SK-N-SH (cell line): ENCODE measurements around the gene TIGD3. TPM values are rescaled to one million over a fixed set of nuclear protein-coding genes. Genes with fewer than 3 reads are reported as not detected.

Source experiments
- CTCF ChIA-PET: fragments of 300-600, 350-600 bp; formaldehyde crosslinking; extraction: SDS; loops from one replicate; lab custom pipeline; 2021; lab: Yijun Ruan, JAX
- POLR2A ChIA-PET: fragments of 350-600 bp; sonication (Branson Sonifier 250); formaldehyde crosslinking; extraction: SDS; loops from one replicate; lab custom pipeline; 2020; ENCODE audit warnings: antibody characterized with exemption, inconsistent platforms; lab: Yijun Ruan, JAX
- DNase-seq: peaks from one replicate; pipeline ENCODE4 v3.0.0; 2012
- H2AFZ ChIP-seq: fragments of 200-600 bp; sonication (generic); 2 replicates; pipeline ENCODE4 v1.8.1; 2016; ENCODE audit warnings: antibody characterized with exemption, mild to moderate bottlenecking, low read depth
- H3F3A ChIP-seq: fragments of 200-600 bp; sonication (generic); replicated peaks from 2 replicates; pipeline ENCODE3; 2016; ENCODE audit warnings: antibody characterized with exemption, mild to moderate bottlenecking; ENCODE audit not compliant: insufficient read depth
- H3K27ac ChIP-seq, 2 experiments: fragments of 200-500 bp in 1 of 2; fragments of 200-600 bp in 1 of 2; sonication (Bioruptor generic) in 1 of 2; sonication (generic), shearing (Covaris generic) in 1 of 2; 2 replicates each; pipeline versions ENCODE4 v1.5.1 to v1.6.1; 2014 to 2016; ENCODE audit warnings: low read depth in 2 of 2, inconsistent platforms in 1 of 2, low read length in 1 of 2, mild to moderate bottlenecking in 1 of 2, mixed read lengths in 1 of 2
- H3K27me3 ChIP-seq: fragments of 200-600 bp; sonication (generic), shearing (Covaris generic); 2 replicates; pipeline ENCODE4 v1.6.1; 2016; ENCODE audit warnings: mixed run types; ENCODE audit not compliant: insufficient read depth
- H3K36me3 ChIP-seq, 2 experiments: fragments of 200-500 bp in 1 of 2; fragments of 200-600 bp in 1 of 2; sonication (Bioruptor generic) in 1 of 2; sonication (generic) in 1 of 2; replicated peaks in 1 of 2; 2 replicates each; pipeline versions ENCODE3 to v1.5.1; 2014 to 2016; ENCODE audit warnings: low read length in 1 of 2, mild to moderate bottlenecking in 1 of 2; ENCODE audit not compliant: insufficient read depth in 2 of 2, control insufficient read depth in 1 of 2
- H3K4me1 ChIP-seq, 2 experiments: fragments of 200-500 bp in 1 of 2; fragments of 200-600 bp in 1 of 2; sonication (Bioruptor generic) in 1 of 2; sonication (generic), shearing (Covaris generic) in 1 of 2; 2 replicates each; pipeline versions ENCODE4 v1.5.1 to v1.6.1; 2014 to 2016; ENCODE audit warnings: low read depth in 1 of 2, low read length in 1 of 2, mixed run types in 1 of 2; ENCODE audit not compliant: insufficient read depth in 2 of 2, control insufficient read depth in 1 of 2
- H3K4me2 ChIP-seq: fragments of 200-600 bp; sonication (generic), shearing (Covaris generic); 2 replicates; pipeline ENCODE4 v1.6.1; 2017; ENCODE audit warnings: mixed run types
- H3K4me3 ChIP-seq, 2 experiments: fragments of 200-500 bp in 1 of 2; fragments of 200-600 bp in 1 of 2; sonication (Bioruptor generic) in 1 of 2; sonication (generic), shearing (Covaris generic) in 1 of 2; 2 replicates each; pipeline versions ENCODE4 v1.5.1 to v1.8.1; 2014 to 2016; ENCODE audit warnings: low read depth in 2 of 2, inconsistent platforms in 1 of 2, low read length in 1 of 2, mild to moderate bottlenecking in 1 of 2, mixed read lengths in 1 of 2, moderate library complexity in 1 of 2
- H3K79me2 ChIP-seq: fragments of 200-600 bp; sonication (generic); 2 replicates; pipeline ENCODE4 v1.8.1; 2017; ENCODE audit warnings: mild to moderate bottlenecking; ENCODE audit not compliant: insufficient read depth
- H3K9ac ChIP-seq: fragments of 200-600 bp; sonication (generic); 2 replicates; pipeline ENCODE4 v1.6.1; 2017; ENCODE audit warnings: mixed run types
- H3K9me2 ChIP-seq: fragments of 200-600 bp; sonication (generic); 2 replicates; pipeline ENCODE4 v1.6.1; 2017; ENCODE audit warnings: mixed run types
- H3K9me3 ChIP-seq: fragments of 200-600 bp; sonication (generic); 2 replicates; pipeline ENCODE4 v1.6.1; 2017; ENCODE audit warnings: mixed run types, mild to moderate bottlenecking, moderate library complexity
- H4K20me1 ChIP-seq: fragments of 200-600 bp; sonication (generic); 2 replicates; pipeline ENCODE4 v1.6.1; 2017; ENCODE audit warnings: mild to moderate bottlenecking, mixed run types; ENCODE audit not compliant: insufficient read depth
- FOSL2 ChIP-seq: IDR thresholded peaks from 2 replicates; pipeline ENCODE4 v1.4.0; 2012; ENCODE audit warnings: low read depth, mild to moderate bottlenecking, moderate library complexity, borderline replicate concordance
- GABPA ChIP-seq: IDR thresholded peaks from 2 replicates; pipeline ENCODE4 v1.4.0; 2012; ENCODE audit warnings: low read depth, mild to moderate bottlenecking
- NRF1 ChIP-seq: IDR thresholded peaks from 2 replicates; pipeline ENCODE4 v1.6.1; 2012; ENCODE audit warnings: low read depth, mild to moderate bottlenecking, low read length
- RAD21 ChIP-seq: IDR thresholded peaks from 2 replicates; pipeline ENCODE4 v1.6.1; 2012; ENCODE audit warnings: mild to moderate bottlenecking, low read length
- SMC3 ChIP-seq: IDR thresholded peaks from 2 replicates; pipeline ENCODE4 v1.6.1; 2012; ENCODE audit warnings: low read depth, low read length, improper control_type of control experiment
- TCF12 ChIP-seq: IDR thresholded peaks from 2 replicates; pipeline ENCODE4 v1.4.0; 2012
- TEAD4 ChIP-seq: IDR thresholded peaks from 2 replicates; pipeline ENCODE4 v1.4.0; 2012; ENCODE audit warnings: mild to moderate bottlenecking, borderline replicate concordance; ENCODE audit not compliant: insufficient read depth
- WGBS: methylation state at CpG from one replicate; pipeline ENCODE4 v1.1.6; 2017; ENCODE audit warnings: low lambda C conversion rate; 5-methylcytosine and 5-hydroxymethylcytosine counted together
- polyA plus RNA-seq, 3 experiments: library from polyadenylated mRNA; depleted of rRNA; stranded (reverse); fragments of >200 nt; gene quantifications; 2 replicates each; pipeline ENCODE4 v1.2.3, GENCODE V29; 2012
- TF ChIP-seq, protein P1 (sequence below): IDR thresholded peaks from 2 replicates; pipeline ENCODE4 v1.6.1; 2012; ENCODE audit warnings: mild to moderate bottlenecking, low read depth, low read length, moderate library complexity
- TF ChIP-seq, protein P2 (sequence below): IDR thresholded peaks from 2 replicates; pipeline ENCODE4 v1.4.0; 2012; ENCODE audit warnings: low read depth, borderline replicate concordance
- TF ChIP-seq, protein P3 (sequence below): fragments of 200-600 bp; sonication (generic); IDR thresholded peaks from 2 replicates; pipeline ENCODE4 v1.6.1; 2017; ENCODE audit warnings: antibody characterized with exemption, mild to moderate bottlenecking, moderate library complexity

The TIGD3 gene
- polyA plus RNA-seq, 1 of the 3 experiments (the other 2 are of a cell fraction): 0.41 TPM

DNA sequence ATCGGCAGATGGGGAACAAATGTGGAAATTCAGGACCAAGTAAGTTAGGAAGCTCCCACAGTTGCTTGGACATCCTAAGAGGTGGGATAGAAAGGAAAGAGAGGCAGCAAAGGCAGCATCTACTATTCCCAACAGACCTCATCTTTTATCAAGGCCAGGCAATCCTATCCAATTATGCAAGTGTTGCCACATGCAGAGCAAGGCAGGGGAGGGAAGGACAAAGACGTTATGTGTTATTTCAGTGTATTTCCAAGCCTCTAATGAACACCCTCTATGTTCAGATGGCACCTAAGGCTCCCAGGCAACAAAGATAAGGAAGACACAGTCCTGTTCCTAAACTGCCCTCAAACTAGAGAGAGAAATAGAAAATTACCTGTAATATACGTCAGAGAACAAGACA lies 9.2 kb downstream of the TIGD3 start (continued):
- TF ChIP-seq, protein P1, sequence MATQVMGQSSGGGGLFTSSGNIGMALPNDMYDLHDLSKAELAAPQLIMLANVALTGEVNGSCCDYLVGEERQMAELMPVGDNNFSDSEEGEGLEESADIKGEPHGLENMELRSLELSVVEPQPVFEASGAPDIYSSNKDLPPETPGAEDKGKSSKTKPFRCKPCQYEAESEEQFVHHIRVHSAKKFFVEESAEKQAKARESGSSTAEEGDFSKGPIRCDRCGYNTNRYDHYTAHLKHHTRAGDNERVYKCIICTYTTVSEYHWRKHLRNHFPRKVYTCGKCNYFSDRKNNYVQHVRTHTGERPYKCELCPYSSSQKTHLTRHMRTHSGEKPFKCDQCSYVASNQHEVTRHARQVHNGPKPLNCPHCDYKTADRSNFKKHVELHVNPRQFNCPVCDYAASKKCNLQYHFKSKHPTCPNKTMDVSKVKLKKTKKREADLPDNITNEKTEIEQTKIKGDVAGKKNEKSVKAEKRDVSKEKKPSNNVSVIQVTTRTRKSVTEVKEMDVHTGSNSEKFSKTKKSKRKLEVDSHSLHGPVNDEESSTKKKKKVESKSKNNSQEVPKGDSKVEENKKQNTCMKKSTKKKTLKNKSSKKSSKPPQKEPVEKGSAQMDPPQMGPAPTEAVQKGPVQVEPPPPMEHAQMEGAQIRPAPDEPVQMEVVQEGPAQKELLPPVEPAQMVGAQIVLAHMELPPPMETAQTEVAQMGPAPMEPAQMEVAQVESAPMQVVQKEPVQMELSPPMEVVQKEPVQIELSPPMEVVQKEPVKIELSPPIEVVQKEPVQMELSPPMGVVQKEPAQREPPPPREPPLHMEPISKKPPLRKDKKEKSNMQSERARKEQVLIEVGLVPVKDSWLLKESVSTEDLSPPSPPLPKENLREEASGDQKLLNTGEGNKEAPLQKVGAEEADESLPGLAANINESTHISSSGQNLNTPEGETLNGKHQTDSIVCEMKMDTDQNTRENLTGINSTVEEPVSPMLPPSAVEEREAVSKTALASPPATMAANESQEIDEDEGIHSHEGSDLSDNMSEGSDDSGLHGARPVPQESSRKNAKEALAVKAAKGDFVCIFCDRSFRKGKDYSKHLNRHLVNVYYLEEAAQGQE: no peak
- TF ChIP-seq TEAD4: no peak

DNA sequence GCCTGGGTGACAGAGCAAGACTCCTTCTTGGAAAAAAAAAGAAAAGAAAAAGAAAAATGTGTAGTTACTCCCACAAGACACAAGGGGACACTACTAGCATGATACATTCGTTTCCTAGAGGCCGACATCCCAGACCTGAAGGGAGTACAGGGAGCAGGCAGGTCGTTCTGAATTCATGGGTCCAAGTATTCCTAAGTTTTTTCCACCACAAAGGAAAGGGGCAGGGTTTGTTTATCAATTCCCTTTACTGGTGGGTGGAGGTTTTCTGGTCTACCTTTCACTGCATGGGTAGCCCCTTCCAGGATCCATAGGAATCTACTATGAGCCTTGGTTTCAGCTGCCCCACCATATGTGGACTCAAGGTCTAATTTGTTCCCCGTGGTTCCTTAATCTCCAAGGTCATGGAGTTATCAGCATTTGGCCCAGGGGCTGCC lies 11.8 kb downstream of the TIGD3 start:
- no peaks in the 10 kb centered on the region for H4K20me1 ChIP-seq
- no peaks in the 10 kb centered on the region for H3K36me3 ChIP-seq
- ChIA-PET POLR2A (interaction anchor here (1.1 kb wide), 1 partner anchor 34 kb away, joined by 3 read pairs; no protein-coding TSS in a partner anchor), CTCF (interaction anchor here (0.7 to 1.6 kb wide), 17 partner anchors 9 to 154 kb away, joined by 3 to 8 read pairs (median 5); partner anchors contain the start of genes FRMD8, MALAT1 and NEAT1)
- 7% methylated on average over 4 of the region's 4 CpGs for WGBS
- peak overlapping the region; percentile 79 for H2AFZ ChIP-seq
- no peaks in the 10 kb centered on the region for H3K9me2 ChIP-seq
- H3F3A ChIP-seq: peaks cover 13% of the 10 kb centered on the region
- DNase-seq: peak; percentile 89
- no peak overlapping the region for H3K27ac ChIP-seq
- no peaks in the 10 kb centered on the region for H3K9me3 ChIP-seq
- TF ChIP-seq SMC3 (peak; percentile 84), GABPA (no peak), FOSL2 (no peak), RAD21 (peak; percentile 89), NRF1 (no peak), TCF12 (no peak)
- TF ChIP-seq, protein P1: no peak
- TF ChIP-seq, protein P2, sequence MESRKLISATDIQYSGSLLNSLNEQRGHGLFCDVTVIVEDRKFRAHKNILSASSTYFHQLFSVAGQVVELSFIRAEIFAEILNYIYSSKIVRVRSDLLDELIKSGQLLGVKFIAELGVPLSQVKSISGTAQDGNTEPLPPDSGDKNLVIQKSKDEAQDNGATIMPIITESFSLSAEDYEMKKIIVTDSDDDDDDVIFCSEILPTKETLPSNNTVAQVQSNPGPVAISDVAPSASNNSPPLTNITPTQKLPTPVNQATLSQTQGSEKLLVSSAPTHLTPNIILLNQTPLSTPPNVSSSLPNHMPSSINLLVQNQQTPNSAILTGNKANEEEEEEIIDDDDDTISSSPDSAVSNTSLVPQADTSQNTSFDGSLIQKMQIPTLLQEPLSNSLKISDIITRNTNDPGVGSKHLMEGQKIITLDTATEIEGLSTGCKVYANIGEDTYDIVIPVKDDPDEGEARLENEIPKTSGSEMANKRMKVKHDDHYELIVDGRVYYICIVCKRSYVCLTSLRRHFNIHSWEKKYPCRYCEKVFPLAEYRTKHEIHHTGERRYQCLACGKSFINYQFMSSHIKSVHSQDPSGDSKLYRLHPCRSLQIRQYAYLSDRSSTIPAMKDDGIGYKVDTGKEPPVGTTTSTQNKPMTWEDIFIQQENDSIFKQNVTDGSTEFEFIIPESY: no peak
- TF ChIP-seq, protein P3, sequence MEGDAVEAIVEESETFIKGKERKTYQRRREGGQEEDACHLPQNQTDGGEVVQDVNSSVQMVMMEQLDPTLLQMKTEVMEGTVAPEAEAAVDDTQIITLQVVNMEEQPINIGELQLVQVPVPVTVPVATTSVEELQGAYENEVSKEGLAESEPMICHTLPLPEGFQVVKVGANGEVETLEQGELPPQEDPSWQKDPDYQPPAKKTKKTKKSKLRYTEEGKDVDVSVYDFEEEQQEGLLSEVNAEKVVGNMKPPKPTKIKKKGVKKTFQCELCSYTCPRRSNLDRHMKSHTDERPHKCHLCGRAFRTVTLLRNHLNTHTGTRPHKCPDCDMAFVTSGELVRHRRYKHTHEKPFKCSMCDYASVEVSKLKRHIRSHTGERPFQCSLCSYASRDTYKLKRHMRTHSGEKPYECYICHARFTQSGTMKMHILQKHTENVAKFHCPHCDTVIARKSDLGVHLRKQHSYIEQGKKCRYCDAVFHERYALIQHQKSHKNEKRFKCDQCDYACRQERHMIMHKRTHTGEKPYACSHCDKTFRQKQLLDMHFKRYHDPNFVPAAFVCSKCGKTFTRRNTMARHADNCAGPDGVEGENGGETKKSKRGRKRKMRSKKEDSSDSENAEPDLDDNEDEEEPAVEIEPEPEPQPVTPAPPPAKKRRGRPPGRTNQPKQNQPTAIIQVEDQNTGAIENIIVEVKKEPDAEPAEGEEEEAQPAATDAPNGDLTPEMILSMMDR: peak; percentile 81
- no peaks in the 10 kb centered on the region for H3K27me3 ChIP-seq
- H3K79me2 ChIP-seq: peaks cover 11% of the 10 kb centered on the region
- H3K4me1 ChIP-seq: no peaks in the 10 kb centered on the region; a peak in 2 of 4 replicates
- no peak overlapping the region; the same call in 1 of the 2 replicates for H3K4me2 ChIP-seq
- H3K4me3 ChIP-seq: no peak overlapping the region; a peak in 1 of 4 replicates
- H3K9ac ChIP-seq: no peak overlapping the region
